ENCODE results near the gene FGD4. TPM values are rescaled to one million over a fixed set of nuclear protein-coding genes. Genes with fewer than 3 reads are reported as not detected.

Gene FGD4
- total RNA-seq, 4 donors from 2014 or later, result 85.8 to 135 (median 123) TPM

- Histone ChIP-seq H3K4me1 (peaks cover 0 to 7% (median 0%) of the 10 kb centered on the region in 4 donors), H3K27me3 (no peaks in the 10 kb centered on the region), H3K4me3 (no peak overlapping the region), H3K9me3 (no peaks in the 10 kb centered on the region), H3K36me3 (peaks cover 0 to 49% (median 0%) of the 10 kb centered on the region in 3 donors), H3K27ac (no peak overlapping the region)
- no peak for TF ChIP-seq POLR2A (IDR thresholded peaks at IDR 0.05)
- TF ChIP-seq, protein P1, sequence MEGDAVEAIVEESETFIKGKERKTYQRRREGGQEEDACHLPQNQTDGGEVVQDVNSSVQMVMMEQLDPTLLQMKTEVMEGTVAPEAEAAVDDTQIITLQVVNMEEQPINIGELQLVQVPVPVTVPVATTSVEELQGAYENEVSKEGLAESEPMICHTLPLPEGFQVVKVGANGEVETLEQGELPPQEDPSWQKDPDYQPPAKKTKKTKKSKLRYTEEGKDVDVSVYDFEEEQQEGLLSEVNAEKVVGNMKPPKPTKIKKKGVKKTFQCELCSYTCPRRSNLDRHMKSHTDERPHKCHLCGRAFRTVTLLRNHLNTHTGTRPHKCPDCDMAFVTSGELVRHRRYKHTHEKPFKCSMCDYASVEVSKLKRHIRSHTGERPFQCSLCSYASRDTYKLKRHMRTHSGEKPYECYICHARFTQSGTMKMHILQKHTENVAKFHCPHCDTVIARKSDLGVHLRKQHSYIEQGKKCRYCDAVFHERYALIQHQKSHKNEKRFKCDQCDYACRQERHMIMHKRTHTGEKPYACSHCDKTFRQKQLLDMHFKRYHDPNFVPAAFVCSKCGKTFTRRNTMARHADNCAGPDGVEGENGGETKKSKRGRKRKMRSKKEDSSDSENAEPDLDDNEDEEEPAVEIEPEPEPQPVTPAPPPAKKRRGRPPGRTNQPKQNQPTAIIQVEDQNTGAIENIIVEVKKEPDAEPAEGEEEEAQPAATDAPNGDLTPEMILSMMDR (IDR thresholded peaks at IDR 0.05), result no peak
- no peak for DNase-seq
Measured at GRCh38 chr12:32617534-32617933, 218.2 kb downstream of the FGD4 start.

DNA sequence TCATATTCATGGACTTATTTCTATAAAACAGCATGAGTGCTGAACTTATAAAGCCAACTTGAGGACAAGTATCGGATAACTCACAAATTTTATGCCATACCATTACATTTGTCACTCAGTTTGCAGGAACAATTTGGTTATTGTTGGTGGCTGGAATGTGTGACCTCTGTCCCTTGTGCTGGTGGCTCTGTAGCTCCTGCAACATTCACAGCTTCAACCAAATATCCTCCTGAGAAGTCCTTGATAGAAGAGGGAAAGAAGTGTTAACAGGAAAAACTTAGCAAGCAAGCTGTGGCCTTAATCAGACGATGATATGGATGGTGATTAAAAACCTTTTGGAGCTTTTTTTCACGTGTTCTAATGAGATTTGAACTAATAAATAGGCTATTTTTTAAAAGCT lies 218.8 kb downstream of the FGD4 start:
- Histone ChIP-seq H3K27me3 (no peaks in the 10 kb centered on the region), H3K4me3 (no peak overlapping the region), H3K36me3 (peaks cover 0 to 48% (median 0%) of the 10 kb centered on the region in 3 donors), H3K4me1 (peaks cover 0 to 7% (median 0%) of the 10 kb centered on the region in 4 donors), H3K9me3 (no peaks in the 10 kb centered on the region), H3K27ac (no peak overlapping the region)
- DNase-seq, result no peak
- TF ChIP-seq POLR2A (IDR thresholded peaks at IDR 0.05), result no peak
- TF ChIP-seq, protein P1 (IDR thresholded peaks at IDR 0.05), result no peak

- no peak overlapping the region for H3K4me3 ChIP-seq
- no peak overlapping the region for H3K27ac ChIP-seq
- H3K36me3 ChIP-seq, result peaks cover 0 to 77% (median 0%) of the 10 kb centered on the region in 3 donors
- no peaks in the 10 kb centered on the region for H3K4me1 ChIP-seq
- no peak for TF ChIP-seq POLR2A (IDR thresholded peaks at IDR 0.05)
- TF ChIP-seq, protein P1 (IDR thresholded peaks at IDR 0.05), result no peak
- H3K9me3 ChIP-seq, result no peaks in the 10 kb centered on the region
- H3K27me3 ChIP-seq, result no peaks in the 10 kb centered on the region
- no peak for DNase-seq
Measured at GRCh38 chr12:32627976-32628375, 228.6 kb downstream of the FGD4 start.

DNA sequence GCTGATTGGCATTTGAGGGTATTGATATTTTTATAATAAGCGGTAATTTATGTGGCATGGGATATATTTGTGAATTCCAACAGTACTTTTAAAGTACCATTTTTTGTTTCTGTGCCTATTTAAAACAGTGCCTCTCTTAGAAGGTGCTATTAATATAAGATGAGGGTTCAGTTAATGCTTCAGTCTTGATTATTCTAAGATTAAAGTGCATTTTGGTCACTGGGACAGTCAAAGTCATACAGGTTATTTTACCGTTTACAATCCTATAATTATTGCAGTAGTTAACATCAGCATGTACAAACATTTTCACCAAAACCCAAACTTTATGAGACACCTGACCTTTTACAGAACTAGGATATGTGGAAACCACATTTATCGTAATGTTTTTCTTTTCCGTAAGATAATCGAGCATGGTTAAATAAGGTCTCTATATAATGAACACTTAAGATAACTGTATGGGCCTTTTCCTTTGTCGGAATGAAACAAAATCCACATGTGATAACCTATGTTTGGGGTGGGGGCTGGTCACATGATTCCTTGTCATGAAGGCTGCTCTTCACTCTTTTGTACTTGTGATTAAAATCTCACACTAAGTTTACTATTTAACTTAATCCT lies 242.0 kb downstream of the FGD4 start:
- Histone ChIP-seq H3K36me3 (peaks cover 0 to 75% (median 0%) of the 10 kb centered on the region in 3 donors), H3K27me3 (no peaks in the 10 kb centered on the region), H3K27ac (no peak overlapping the region), H3K4me3 (no peak overlapping the region), H3K4me1 (no peaks in the 10 kb centered on the region), H3K9me3 (no peaks in the 10 kb centered on the region)
- TF ChIP-seq, protein P1 (IDR thresholded peaks at IDR 0.05), result no peak
- no peak for TF ChIP-seq POLR2A (IDR thresholded peaks at IDR 0.05)
- DNase-seq, result no peak

DNA sequence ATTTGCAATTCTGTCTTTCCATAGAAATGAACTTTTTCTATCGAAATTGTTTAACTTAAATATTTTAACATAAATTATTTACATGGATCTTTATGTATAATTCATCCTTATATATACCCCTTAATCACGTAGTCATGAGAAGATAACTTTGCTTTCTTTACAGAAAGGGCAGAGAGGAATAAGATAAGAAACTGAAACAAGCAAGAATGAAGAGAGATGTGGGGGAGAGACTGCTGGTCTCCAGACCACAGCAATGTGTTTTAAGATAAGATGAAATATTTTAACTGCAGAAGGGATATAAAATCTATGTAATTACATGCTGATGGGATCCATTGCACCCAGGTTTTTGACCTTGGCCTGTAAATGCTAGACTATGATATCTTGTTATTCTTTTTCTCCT lies 245.1 kb downstream of the FGD4 start:
- Histone ChIP-seq H3K27ac (no peak overlapping the region), H3K36me3 (peaks cover 0 to 47% (median 0%) of the 10 kb centered on the region in 3 donors), H3K4me1 (no peaks in the 10 kb centered on the region), H3K4me3 (no peak overlapping the region), H3K27me3 (no peaks in the 10 kb centered on the region), H3K9me3 (no peaks in the 10 kb centered on the region)
- DNase-seq, result no peak
- TF ChIP-seq POLR2A (IDR thresholded peaks at IDR 0.05), result no peak

- Histone ChIP-seq H3K27ac (no peak overlapping the region), H3K4me1 (no peaks in the 10 kb centered on the region), H3K36me3 (peaks cover 0 to 23% (median 0%) of the 10 kb centered on the region in 3 donors), H3K4me3 (no peak overlapping the region), H3K27me3 (no peaks in the 10 kb centered on the region), H3K9me3 (no peaks in the 10 kb centered on the region)
- TF ChIP-seq, protein P1 (IDR thresholded peaks at IDR 0.05), result no peak
- no peak for TF ChIP-seq POLR2A (IDR thresholded peaks at IDR 0.05)
- DNase-seq, result no peak
Measured at GRCh38 chr12:32647275-32647674, 247.9 kb downstream of the FGD4 start.
